Measurements from ENCODE around the gene PGGHG. TPM values are rescaled to one million over a fixed set of nuclear protein-coding genes. Genes with fewer than 3 reads are reported as not detected.
"Not testable (repeated sequence)": the region's sequence is repeated elsewhere in the genome, so short reads cannot be mapped to it uniquely, and the experiment has no call there.

PGGHG gene
- total RNA-seq, 1 donor from 2014 or later: 49.5 TPM

- H3K4me1 Mint-ChIP-seq (ENCODE audit: low read depth); H3K36me3 Mint-ChIP-seq (ENCODE audit: low read depth); H3K9me3 Mint-ChIP-seq (ENCODE audit: low read depth): not testable (repeated sequence)
- Mint-ChIP-seq H3K27me3 (ENCODE audit: low read depth) (peaks cover 13% of the 10 kb centered on the region), H3K27ac (ENCODE audit: unreplicated experiment) (peak overlapping the region; percentile 97), H3K4me3 (ENCODE audit: unreplicated experiment) (peak overlapping the region; percentile 91)
- TF ChIP-seq CTCF (IDR thresholded peaks at IDR 0.05): peak; percentile 28
- peak; percentile 71 for DNase-seq (ENCODE audit: low spot score)
These were observed 30.4 kb downstream of the PGGHG start for GRCh38 chr11:319121-319887.

GRCh38 chr11:319888-320273 lies 31.0 kb downstream of the PGGHG start:
- peak; percentile 27 for DNase-seq (ENCODE audit: low spot score)
- H3K36me3 Mint-ChIP-seq (ENCODE audit: low read depth); H3K9me3 Mint-ChIP-seq (ENCODE audit: low read depth); H3K4me1 Mint-ChIP-seq (ENCODE audit: low read depth): not testable (repeated sequence)
- Mint-ChIP-seq H3K27ac (ENCODE audit: unreplicated experiment) (peak overlapping the region; percentile 97), H3K27me3 (ENCODE audit: low read depth) (peaks cover 13% of the 10 kb centered on the region), H3K4me3 (ENCODE audit: unreplicated experiment) (peak overlapping the region; percentile 91)

GRCh38 chr11:324156-324555 lies 35.2 kb downstream of the PGGHG start:
- Mint-ChIP-seq H3K4me3 (ENCODE audit: unreplicated experiment) (no peak overlapping the region), H3K36me3 (ENCODE audit: low read depth) (no peaks in the 10 kb centered on the region), H3K4me1 (ENCODE audit: low read depth) (peaks cover 14% of the 10 kb centered on the region), H3K27me3 (ENCODE audit: low read depth) (no peaks in the 10 kb centered on the region), H3K9me3 (ENCODE audit: low read depth) (no peaks in the 10 kb centered on the region), H3K27ac (ENCODE audit: unreplicated experiment) (no peak overlapping the region)
- DNase-seq (ENCODE audit: low spot score): peak; percentile 51
- no peak for TF ChIP-seq CTCF (IDR thresholded peaks at IDR 0.05)

GRCh38 chr11:324593-325517 lies 35.9 kb downstream of the PGGHG start:
- H3K27me3 Mint-ChIP-seq (ENCODE audit: low read depth); H3K9me3 Mint-ChIP-seq (ENCODE audit: low read depth); H3K4me3 Mint-ChIP-seq (ENCODE audit: unreplicated experiment); H3K27ac Mint-ChIP-seq (ENCODE audit: unreplicated experiment); H3K36me3 Mint-ChIP-seq (ENCODE audit: low read depth): not testable (repeated sequence)
- H3K4me1 Mint-ChIP-seq (ENCODE audit: low read depth): peaks cover 14% of the 10 kb centered on the region
- peak; percentile 41 for DNase-seq (ENCODE audit: low spot score)

GRCh38 chr11:325796-326591 lies 37.1 kb downstream of the PGGHG start:
- Mint-ChIP-seq H3K9me3 (ENCODE audit: low read depth) (no peaks in the 10 kb centered on the region), H3K27me3 (ENCODE audit: low read depth) (no peaks in the 10 kb centered on the region), H3K4me1 (ENCODE audit: low read depth) (peaks cover 8% of the 10 kb centered on the region), H3K27ac (ENCODE audit: unreplicated experiment) (peak overlapping the region; percentile 72), H3K36me3 (ENCODE audit: low read depth) (no peaks in the 10 kb centered on the region), H3K4me3 (ENCODE audit: unreplicated experiment) (no peak overlapping the region)
- peak; percentile 62 for DNase-seq (ENCODE audit: low spot score)
- TF ChIP-seq CTCF (IDR thresholded peaks at IDR 0.05): no peak

GRCh38 chr11:326592-326841 lies 37.6 kb downstream of the PGGHG start:
- no peak overlapping the region for H3K27ac Mint-ChIP-seq (ENCODE audit: unreplicated experiment)
- no peak overlapping the region for H3K4me3 Mint-ChIP-seq (ENCODE audit: unreplicated experiment)
- peaks cover 8% of the 10 kb centered on the region for H3K4me1 Mint-ChIP-seq (ENCODE audit: low read depth)
- no peaks in the 10 kb centered on the region for H3K36me3 Mint-ChIP-seq (ENCODE audit: low read depth)
- H3K9me3 Mint-ChIP-seq (ENCODE audit: low read depth): no peaks in the 10 kb centered on the region
- TF ChIP-seq CTCF (IDR thresholded peaks at IDR 0.05): no peak
- peak; percentile 72 for DNase-seq (ENCODE audit: low spot score)
- H3K27me3 Mint-ChIP-seq (ENCODE audit: low read depth): no peaks in the 10 kb centered on the region
